ENCODE measurements around the gene PLA2G4F.

The PLA2G4F gene, protein sequence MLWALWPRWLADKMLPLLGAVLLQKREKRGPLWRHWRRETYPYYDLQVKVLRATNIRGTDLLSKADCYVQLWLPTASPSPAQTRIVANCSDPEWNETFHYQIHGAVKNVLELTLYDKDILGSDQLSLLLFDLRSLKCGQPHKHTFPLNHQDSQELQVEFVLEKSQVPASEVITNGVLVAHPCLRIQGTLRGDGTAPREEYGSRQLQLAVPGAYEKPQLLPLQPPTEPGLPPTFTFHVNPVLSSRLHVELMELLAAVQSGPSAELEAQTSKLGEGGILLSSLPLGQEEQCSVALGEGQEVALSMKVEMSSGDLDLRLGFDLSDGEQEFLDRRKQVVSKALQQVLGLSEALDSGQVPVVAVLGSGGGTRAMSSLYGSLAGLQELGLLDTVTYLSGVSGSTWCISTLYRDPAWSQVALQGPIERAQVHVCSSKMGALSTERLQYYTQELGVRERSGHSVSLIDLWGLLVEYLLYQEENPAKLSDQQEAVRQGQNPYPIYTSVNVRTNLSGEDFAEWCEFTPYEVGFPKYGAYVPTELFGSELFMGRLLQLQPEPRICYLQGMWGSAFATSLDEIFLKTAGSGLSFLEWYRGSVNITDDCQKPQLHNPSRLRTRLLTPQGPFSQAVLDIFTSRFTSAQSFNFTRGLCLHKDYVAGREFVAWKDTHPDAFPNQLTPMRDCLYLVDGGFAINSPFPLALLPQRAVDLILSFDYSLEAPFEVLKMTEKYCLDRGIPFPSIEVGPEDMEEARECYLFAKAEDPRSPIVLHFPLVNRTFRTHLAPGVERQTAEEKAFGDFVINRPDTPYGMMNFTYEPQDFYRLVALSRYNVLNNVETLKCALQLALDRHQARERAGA

DNA sequence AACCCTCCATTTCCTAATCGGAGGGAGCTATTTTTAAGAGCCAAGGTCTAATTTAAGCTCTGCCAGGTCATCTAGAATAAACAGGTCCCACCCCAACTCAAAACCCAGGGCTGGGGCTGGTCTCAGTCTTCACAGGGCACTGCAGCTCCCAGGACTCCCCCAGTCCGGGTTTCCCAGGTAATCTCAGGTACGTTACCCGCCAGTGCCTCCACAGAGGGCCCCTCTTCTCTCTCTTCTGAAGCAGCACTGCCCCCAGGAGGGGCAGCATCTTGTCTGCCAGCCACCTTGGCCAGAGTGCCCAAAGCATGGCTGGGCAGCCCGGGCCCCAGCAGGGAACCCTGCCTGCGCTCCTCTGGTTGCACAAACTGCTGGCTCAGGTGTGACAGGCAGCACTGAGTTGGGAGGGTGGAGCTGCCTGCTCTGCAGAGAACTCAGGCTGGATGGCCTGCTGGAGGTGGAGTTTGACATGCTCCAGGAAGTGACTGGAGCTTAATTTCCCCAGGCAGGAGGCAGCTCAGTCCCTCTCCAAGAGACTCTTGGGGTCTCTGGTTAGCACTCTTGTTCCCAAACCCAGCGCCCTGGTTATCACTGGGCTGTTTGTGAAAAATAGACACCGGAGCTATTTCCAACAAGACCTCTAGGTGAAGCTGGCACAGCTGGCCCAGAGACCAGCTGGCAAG, at the start of gene PLA2G4F:
PLA2G4F (minus strand) TSS at position 394 of the 680 bp plus-strand sequence; CDS start at position 307, 87 bp downstream.
- DNase-seq = no peak

GRCh38 chr15:42203891-42204290, 47.5 kb upstream of the PLA2G4F start:
- DNase-seq = peak; percentile 32

DNA sequence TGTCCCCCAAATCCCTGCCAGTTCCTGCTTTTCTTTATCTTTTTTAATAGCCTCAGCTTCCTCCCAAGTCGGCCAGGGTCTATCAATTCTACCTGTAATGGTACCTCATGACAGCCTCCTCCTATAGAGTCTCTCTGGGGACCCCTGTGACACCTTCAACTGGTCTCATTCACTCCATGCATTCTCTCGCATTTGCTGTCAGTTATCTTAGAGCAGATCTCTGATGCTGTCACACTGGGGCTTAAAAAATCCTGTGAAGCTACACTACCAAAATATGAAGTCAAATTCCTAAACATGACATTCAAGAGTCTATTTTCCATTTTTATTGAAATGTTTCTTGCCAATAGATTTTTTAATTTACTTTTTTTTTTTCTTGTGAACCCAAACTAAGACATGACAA, 46.2 kb upstream of the PLA2G4F start:
- no peak for DNase-seq

GRCh38 chr15:42201801-42202200, 45.4 kb upstream of the PLA2G4F start:
- no peak for DNase-seq

DNA sequence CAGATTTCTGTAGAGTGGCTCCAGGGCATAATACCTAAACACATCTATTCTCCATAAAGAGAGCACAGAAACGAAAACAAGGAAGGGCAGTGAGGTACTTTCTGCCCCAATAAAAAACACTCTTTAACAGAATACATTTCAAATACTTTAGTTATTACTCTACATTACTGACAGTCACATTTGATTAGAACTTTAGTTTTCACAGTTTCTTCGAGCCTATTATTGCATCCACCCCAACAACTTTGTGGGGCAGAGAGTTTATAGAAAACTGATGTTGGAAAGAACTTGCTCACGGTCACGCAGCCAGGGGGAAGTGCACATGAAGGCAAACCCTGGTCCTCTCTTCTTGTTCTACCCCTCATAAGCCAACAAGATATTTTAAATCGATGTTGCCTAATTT, 42.7 kb upstream of the PLA2G4F start:
- DNase-seq = no peak

DNA sequence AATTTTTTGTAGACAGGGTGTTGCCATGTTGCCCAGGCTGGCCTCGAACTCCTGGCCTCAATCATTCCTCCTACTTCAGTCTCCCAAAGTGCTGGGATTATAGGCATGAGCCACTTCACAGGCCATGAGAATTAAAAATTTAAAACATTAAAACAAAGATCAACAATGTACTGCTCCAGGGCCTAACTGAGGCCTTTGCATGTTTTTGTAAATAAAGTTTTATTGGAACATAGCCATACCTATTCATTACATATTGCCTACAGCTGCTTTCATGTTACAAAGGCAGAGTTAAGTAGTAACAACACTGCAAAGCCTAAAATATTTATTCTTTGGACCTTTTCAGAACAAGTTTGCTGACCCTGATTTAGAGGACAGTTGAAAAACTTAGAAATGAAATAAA, 42.1 kb upstream of the PLA2G4F start:
- DNase-seq = no peak

GRCh38 chr15:42194513-42194912, 38.1 kb upstream of the PLA2G4F start:
- peak; percentile 16 for DNase-seq

DNA sequence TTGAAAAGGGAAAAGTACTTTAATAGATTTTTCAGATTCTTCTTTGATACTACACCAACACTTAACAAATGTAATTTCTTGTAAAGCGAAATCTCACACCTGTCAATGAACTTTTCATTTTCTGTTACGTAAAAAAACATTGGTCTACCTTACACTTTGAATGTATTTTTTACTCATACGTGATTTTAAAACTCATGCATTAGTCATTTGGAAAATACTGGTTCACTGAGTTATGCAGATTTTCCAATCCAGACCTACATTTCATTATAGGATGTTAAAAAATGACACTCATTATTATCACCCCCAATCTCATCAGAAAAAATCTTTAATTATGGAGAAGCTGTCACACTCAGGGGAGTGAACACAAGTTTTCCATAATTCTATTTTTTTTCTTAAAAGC, 36.9 kb upstream of the PLA2G4F start:
- DNase-seq = no peak

DNA sequence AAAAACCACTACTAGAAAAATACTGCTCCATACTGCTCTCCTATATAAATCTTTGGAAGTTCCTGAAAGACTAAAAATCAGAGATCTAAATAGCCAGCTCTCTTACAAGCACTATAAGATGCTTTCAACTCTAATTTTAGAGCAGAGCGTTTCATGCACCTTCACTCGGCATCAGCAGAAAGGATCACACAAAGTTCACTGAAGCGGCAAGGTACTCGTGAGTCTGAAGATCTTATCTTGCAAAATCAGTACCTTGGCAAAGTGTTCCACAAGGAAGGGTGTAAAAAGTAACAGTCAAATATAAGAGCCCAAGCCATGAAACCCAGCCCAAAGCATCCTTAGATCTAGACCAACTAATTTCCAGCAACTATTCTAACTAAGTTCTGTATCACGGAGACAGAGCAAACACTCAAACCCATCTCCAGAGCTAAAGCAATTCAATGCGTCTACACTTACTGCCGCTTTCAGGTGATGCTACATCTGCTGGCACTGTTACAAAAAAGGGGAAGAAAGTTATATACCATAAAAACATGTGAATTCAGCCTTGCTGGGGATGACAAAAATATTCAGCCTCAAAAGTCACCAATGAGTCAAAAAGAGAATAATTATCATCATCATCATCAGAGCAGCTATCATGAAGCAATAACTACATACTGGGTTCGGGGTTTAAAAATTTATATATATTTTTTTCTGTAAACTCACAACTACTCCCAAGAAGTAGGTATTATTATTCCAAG, 35.3 kb upstream of the PLA2G4F start:
- no peak for DNase-seq

DNA sequence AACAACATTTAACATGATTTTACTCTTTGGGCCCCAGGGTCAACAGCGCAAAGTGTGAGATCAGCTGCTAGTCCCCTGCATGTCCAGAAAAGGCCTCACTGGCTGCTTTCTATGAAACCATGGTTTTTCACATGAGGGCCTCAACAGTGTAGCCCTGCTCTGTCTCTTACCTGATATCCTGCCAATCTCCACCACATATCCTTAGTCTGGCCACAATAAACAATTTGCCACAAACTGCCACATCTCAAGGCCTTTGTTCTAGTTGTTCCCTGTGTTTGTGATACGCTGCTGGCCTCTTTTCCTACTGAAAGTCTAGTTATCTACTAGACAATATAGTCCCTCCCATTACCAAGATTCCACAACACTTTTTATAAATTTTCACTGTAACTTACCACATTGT, 33.9 kb upstream of the PLA2G4F start:
- no peak for DNase-seq

GRCh38 chr15:42185801-42186200, 29.4 kb upstream of the PLA2G4F start:
- no peak for DNase-seq

GRCh38 chr15:42184736-42185135, 28.3 kb upstream of the PLA2G4F start:
- no peak for DNase-seq

GRCh38 chr15:42184296-42184695, 27.9 kb upstream of the PLA2G4F start:
- DNase-seq = no peak

DNA sequence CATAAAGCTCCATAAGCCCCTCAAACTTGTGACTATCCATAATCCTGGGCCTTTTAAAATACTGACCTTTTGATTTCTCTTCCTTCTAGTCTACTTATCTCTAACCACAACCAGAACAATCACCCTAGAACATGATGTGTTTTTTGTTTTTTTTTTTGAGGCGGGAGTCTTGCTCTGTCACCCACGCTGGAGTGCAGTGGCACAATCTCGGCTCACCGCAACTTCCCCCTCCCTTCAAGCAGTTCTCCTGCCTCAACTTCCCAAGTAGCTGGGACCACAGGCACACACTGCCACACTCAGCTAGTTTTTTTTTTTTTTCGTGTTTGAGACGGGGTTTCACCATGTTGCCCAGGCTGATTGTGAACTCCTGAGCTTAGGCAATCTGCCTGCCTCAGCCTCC, 26.5 kb upstream of the PLA2G4F start:
- no peak for DNase-seq

DNA sequence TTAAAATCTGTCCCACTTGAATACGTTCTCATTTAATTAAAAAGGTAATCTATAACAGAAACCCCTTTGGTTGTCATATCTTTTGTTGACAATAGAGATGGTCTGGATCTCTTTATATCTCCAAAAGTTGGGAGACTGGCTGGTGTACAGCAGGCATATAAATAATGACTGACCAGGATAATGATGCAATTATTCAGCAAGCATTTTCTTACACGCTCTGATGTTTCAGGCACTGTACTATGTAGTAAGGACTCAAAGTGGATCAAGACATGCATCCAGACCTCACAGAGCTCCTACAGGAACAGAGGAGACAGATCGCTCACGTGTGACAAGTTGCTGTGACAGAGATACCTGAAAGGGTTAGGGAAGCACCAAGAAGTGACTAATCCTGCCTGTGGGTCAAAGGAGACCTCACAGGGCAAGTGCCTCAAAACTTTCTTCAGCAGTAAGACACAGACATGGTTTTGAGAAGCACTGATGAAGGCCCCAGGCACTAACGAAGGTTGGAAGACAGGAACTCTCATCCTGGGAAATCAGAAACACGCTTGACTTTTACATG, 26.0 kb upstream of the PLA2G4F start:
- no peak for DNase-seq

GRCh38 chr15:42178056-42178455, 21.6 kb upstream of the PLA2G4F start:
- DNase-seq = no peak

- DNase-seq = no peak
These were observed 19.2 kb upstream of the PLA2G4F start for GRCh38 chr15:42175671-42176070.

DNA sequence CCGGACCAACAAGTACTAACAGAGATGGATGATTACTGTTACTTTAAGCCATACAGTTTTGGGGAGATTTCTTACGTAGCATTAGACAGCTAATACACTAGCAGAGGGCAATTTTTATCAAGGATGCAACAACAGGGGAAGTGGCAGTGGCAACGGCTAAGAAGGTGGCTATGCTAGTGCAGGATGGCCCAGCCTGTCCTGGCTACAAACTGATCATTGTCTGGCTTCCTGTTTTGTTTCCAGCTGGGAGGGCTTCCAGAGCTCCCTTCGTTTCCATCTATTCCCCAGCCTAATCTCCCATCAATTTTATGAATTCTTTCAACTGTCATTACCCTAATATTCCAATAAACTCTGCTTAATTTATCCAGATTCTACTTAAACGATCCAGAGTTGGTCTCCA, 16.0 kb upstream of the PLA2G4F start:
- DNase-seq = no peak

- no peak for DNase-seq
These were observed 15.4 kb upstream of the PLA2G4F start for GRCh38 chr15:42171795-42172194.

- DNase-seq = no peak
These were observed 14.7 kb upstream of the PLA2G4F start for GRCh38 chr15:42171122-42171521.

DNA sequence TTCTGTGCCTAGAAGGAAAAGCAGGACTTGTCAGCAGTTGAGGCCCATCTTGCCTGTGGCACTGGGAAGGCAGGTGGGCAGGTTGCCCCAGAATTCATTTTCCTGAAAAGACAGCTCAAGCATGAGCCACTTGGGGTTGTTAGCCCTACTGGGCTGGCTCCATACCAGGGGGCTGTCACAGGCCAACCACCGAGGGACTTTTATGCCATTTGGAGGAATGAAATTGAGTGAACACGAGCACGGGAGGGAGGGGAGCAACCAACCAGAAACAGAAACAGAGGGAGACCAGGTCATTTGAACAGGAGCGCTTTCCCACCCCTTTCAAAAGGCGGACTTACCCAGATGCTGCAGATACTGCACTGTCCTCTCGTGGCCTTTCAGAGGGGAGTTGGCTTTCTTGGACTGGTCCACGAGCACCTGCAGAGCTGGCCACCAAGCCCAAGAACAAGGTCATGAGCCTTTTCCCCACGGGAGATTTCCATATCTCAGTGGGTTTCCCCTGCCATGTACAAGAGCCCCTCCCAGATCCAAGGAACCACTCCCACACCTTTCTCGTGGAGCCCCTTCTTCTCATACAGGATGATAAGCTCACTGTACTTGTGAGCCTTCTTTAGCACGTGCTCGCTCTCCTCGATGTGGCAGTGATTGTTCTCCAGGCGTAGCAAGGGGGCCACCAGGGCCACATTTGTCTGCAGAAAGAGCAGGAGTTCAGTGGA, 9.9 kb upstream of the PLA2G4F start:
- no peak for DNase-seq

DNA sequence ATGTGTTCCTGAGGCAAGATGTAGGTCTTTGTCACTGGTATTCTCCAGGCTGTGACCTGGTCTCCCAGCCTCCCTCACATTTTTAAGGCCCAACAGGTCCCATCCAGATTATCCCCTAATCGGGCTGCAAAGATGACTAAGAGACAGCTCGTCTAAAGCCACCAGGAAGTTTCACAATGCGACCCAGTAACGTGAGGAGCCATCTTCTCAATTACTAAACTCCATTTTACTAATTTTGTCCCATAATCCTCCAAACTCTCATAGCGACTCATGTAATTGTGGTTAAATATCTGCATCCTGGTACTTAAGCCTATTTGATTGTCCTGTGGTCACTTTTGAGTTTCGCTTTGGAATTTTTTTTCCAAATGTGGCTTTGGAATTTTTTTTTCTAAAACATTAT, 8.7 kb upstream of the PLA2G4F start:
- DNase-seq = no peak
